CD1c-positive myeloid dendritic cell (primary cell): ENCODE data around the gene RNF152.

Experiments used
- DNase-seq: peaks from one replicate; pipeline ENCODE4 v3.0.0-alpha.2; 2016; ENCODE audit errors: extremely low spot score

Gene RNF152

GRCh38 chr18:61854578-61855448 lies 38.0 kb downstream of the RNF152 start:
- no peak for DNase-seq

- no peak for DNase-seq
Measured at GRCh38 chr18:61853855-61854254, 39.0 kb downstream of the RNF152 start.

GRCh38 chr18:61852496-61852895 lies 40.3 kb downstream of the RNF152 start:
- no peak for DNase-seq

- DNase-seq = no peak
Measured at GRCh38 chr18:61851940-61852451, 40.8 kb downstream of the RNF152 start.

- no peak for DNase-seq
Measured at GRCh38 chr18:61851279-61851678, 41.5 kb downstream of the RNF152 start.

- DNase-seq = no peak
Measured at GRCh38 chr18:61850756-61851155, 42.1 kb downstream of the RNF152 start.

- DNase-seq = no peak
Measured at GRCh38 chr18:61847164-61847791, 45.5 kb downstream of the RNF152 start.

GRCh38 chr18:61845197-61845596 lies 47.6 kb downstream of the RNF152 start:
- DNase-seq = no peak

- no peak for DNase-seq
Measured at GRCh38 chr18:61844726-61845125, 48.1 kb downstream of the RNF152 start.

- DNase-seq = no peak
Measured at GRCh38 chr18:61842146-61842545, 50.7 kb downstream of the RNF152 start.

GRCh38 chr18:61841706-61842105 lies 51.1 kb downstream of the RNF152 start:
- DNase-seq = no peak

- no peak for DNase-seq
Measured at GRCh38 chr18:61840324-61840723, 52.5 kb downstream of the RNF152 start.

- DNase-seq = no peak
Measured at GRCh38 chr18:61838521-61838920, 54.3 kb downstream of the RNF152 start.

GRCh38 chr18:61833978-61834377 lies 58.8 kb downstream of the RNF152 start:
- DNase-seq = no peak

- peak; percentile 46 for DNase-seq
Measured at GRCh38 chr18:61833387-61833786, 59.4 kb downstream of the RNF152 start.

GRCh38 chr18:61832858-61833257 lies 59.9 kb downstream of the RNF152 start:
- DNase-seq = no peak

- no peak for DNase-seq
Measured at GRCh38 chr18:61831071-61831470, 61.7 kb downstream of the RNF152 start.

GRCh38 chr18:61829108-61829507 lies 63.7 kb downstream of the RNF152 start:
- no peak for DNase-seq

- DNase-seq = no peak
Measured at GRCh38 chr18:61827591-61827990, 65.2 kb downstream of the RNF152 start.

- DNase-seq = no peak
Measured at GRCh38 chr18:61825386-61825785, 67.4 kb downstream of the RNF152 start.

- no peak for DNase-seq
Measured at GRCh38 chr18:61824733-61825363, 68.0 kb downstream of the RNF152 start.

GRCh38 chr18:61823595-61823994 lies 69.2 kb downstream of the RNF152 start:
- no peak for DNase-seq

- DNase-seq = no peak
Measured at GRCh38 chr18:61822879-61823278, 69.9 kb downstream of the RNF152 start.
